ENCODE data around the gene RPF1.

GRCh38 chr1:84442256-84442655 is 36.8 kb upstream of the RPF1 start:
- TF ChIP-seq EZH2 (IDR thresholded peaks at IDR 0.05; ENCODE audit: low read depth) (no peak), CTCF (conservative IDR thresholded peaks at IDR 0.05) (peak; percentile 80)
